Caco-2 (cell line): Measurements from ENCODE around the gene MRPL50. TPM values are rescaled to one million over a fixed set of nuclear protein-coding genes. Genes with fewer than 3 reads are reported as not detected.

Experiments used
- BruUV-seq: library from RNA; stranded (reverse); fragments of 400-500 nt; replicated peaks from 2 replicates; lab custom pipeline; 2021; lab: Mats Ljungman, UMichigan
- CTCF ChIA-PET: fragments of 300-600 bp; sonication (Branson Sonifier 250); formaldehyde crosslinking; loops from one replicate; lab custom pipeline; 2022; ENCODE audit warnings: antibody characterized with exemption; lab: Charles Lee
- POLR2A ChIA-PET: fragments of 300-600 bp; sonication (Branson Sonifier 250); formaldehyde crosslinking; loops from one replicate; lab custom pipeline; 2022; ENCODE audit warnings: antibody characterized with exemption; lab: Charles Lee
- DNase-seq, 2 experiments: peaks; one replicate each; pipeline versions ENCODE4 v3.0.0 to v3.0.0-alpha.2; 2020 to 2022
- H3K27me3 ChIP-seq: replicated peaks from 2 replicates; pipeline ENCODE4 v1.6.0; 2011; ENCODE audit warnings: low read length; ENCODE audit not compliant: control insufficient read depth, insufficient read depth
- H3K36me3 ChIP-seq: 2 replicates; pipeline ENCODE4 v1.5.1; 2011; ENCODE audit warnings: low read length; ENCODE audit not compliant: control insufficient read depth, insufficient read depth
- H3K4me1 ChIP-seq: fragments of 250-450 bp; sonication (Bioruptor Pico); 2 replicates; pipeline ENCODE4 v1.5.1; 2020; ENCODE audit warnings: mild to moderate bottlenecking
- H3K4me3 ChIP-seq: 2 replicates; pipeline ENCODE4 v1.5.1; 2011; ENCODE audit warnings: low read depth, mild to moderate bottlenecking, control low read depth, low read length
- H3K9me3 ChIP-seq: fragments of 250-450 bp; sonication (Bioruptor Pico); 2 replicates; pipeline ENCODE4 v1.5.1; 2020; ENCODE audit warnings: mild to moderate bottlenecking, moderate library complexity
- H3K27ac Mint-ChIP-seq: one replicate; pipeline ENCODE4 v1.8.0; 2022; ENCODE audit warnings: mixed read lengths; ENCODE audit not compliant: unreplicated experiment
- H3K27me3 Mint-ChIP-seq: one replicate; pipeline ENCODE4 v1.8.0; 2022; ENCODE audit warnings: mixed read lengths; ENCODE audit not compliant: insufficient read depth, unreplicated experiment
- H3K36me3 Mint-ChIP-seq: one replicate; pipeline ENCODE4 v1.8.0; 2022; ENCODE audit warnings: mild to moderate bottlenecking, mixed read lengths; ENCODE audit not compliant: insufficient read depth, unreplicated experiment
- H3K4me1 Mint-ChIP-seq: one replicate; pipeline ENCODE4 v1.8.0; 2022; ENCODE audit warnings: low read depth, mixed read lengths; ENCODE audit not compliant: unreplicated experiment
- H3K4me3 Mint-ChIP-seq: one replicate; pipeline ENCODE4 v1.8.0; 2022; ENCODE audit warnings: mild to moderate bottlenecking, moderate library complexity, mixed read lengths; ENCODE audit not compliant: unreplicated experiment
- H3K9me3 Mint-ChIP-seq: one replicate; pipeline ENCODE4 v1.8.0; 2022; ENCODE audit warnings: mixed read lengths; ENCODE audit not compliant: unreplicated experiment
- CTCF ChIP-seq, 2 experiments: fragments of 200-600 bp in 1 of 2; IDR thresholded peaks; 1 replicate in 1 of 2; 2 replicates in 1 of 2; pipeline versions ENCODE4 v1.5.1 to v1.8.0; 2011 to 2022; ENCODE audit warnings: antibody characterized with exemption in 1 of 2, control low read depth in 1 of 2, inconsistent platforms in 1 of 2, low read depth in 1 of 2, low read length in 1 of 2, mild to moderate bottlenecking in 1 of 2, moderate library complexity in 1 of 2; ENCODE audit not compliant: insufficient read depth in 1 of 2, severe bottlenecking in 1 of 2, unreplicated experiment in 1 of 2
- intact Hi-C: fragments of 100-400 bp; cut with micrococcal nuclease; formaldehyde crosslinking; loops from one replicate; pipeline ENCODE4 v1.10.0; 2022; ENCODE audit not compliant: unreplicated experiment
- total RNA-seq: library from RNA; stranded (reverse); gene quantifications from 2 replicates; pipeline ENCODE4 v1.2.3, GENCODE V29; 2022

Gene MRPL50
- total RNA-seq, 1 experiment from 2014 or later, result 15.6 TPM

- Mint-ChIP-seq H3K36me3 (no peaks in the 10 kb centered on the region), H3K27me3 (no peaks in the 10 kb centered on the region), H3K9me3 (peaks cover 16% of the 10 kb centered on the region), H3K27ac (no peak overlapping the region), H3K4me3 (no peak overlapping the region), H3K4me1 (peaks cover 7% of the 10 kb centered on the region)
- no peak for TF ChIP-seq CTCF (IDR thresholded peaks at IDR 0.05; ENCODE audit: insufficient read depth in 1 of 2, low read depth in 1 of 2, low read length in 1 of 2, severe bottlenecking in 1 of 2, unreplicated experiment in 1 of 2)
- Histone ChIP-seq H3K9me3 (no peaks in the 10 kb centered on the region), H3K27me3 (no peaks in the 10 kb centered on the region), H3K4me3 (no peak overlapping the region), H3K36me3 (no peaks in the 10 kb centered on the region), H3K4me1 (peaks cover 15% of the 10 kb centered on the region)
- BruUV-seq, result no TSS peak
- no peak for DNase-seq
- intact Hi-C loops, result no loop called here
- ChIA-PET POLR2A (interaction anchor here (0.7 kb wide), 1 partner anchor 9 kb away, joined by 13 read pairs; no protein-coding TSS in a partner anchor), CTCF (interaction anchor here (0.7 kb wide), 1 partner anchor 664 kb away, joined by 10 read pairs; no protein-coding TSS in a partner anchor)
These were observed 25.9 kb downstream of the MRPL50 start for GRCh38 chr9:101372327-101373118.

GRCh38 chr9:101371813-101372212 lies 26.6 kb downstream of the MRPL50 start:
- Histone ChIP-seq H3K9me3 (no peaks in the 10 kb centered on the region), H3K27me3 (no peaks in the 10 kb centered on the region), H3K4me3 (no peak overlapping the region), H3K4me1 (peaks cover 21% of the 10 kb centered on the region), H3K36me3 (no peaks in the 10 kb centered on the region)
- Mint-ChIP-seq H3K27me3 (no peaks in the 10 kb centered on the region), H3K27ac (no peak overlapping the region), H3K9me3 (peaks cover 11% of the 10 kb centered on the region), H3K4me3 (no peak overlapping the region), H3K4me1 (peaks cover 13% of the 10 kb centered on the region), H3K36me3 (no peaks in the 10 kb centered on the region)
- no peak for DNase-seq
- intact Hi-C loops, result no loop called here
- no TSS peak for BruUV-seq
- CTCF ChIA-PET, result interaction anchor here (0.7 kb wide), 1 partner anchor 665 kb away, joined by 10 read pairs; no protein-coding TSS in a partner anchor
- TF ChIP-seq CTCF (IDR thresholded peaks at IDR 0.05; ENCODE audit: insufficient read depth in 1 of 2, low read depth in 1 of 2, low read length in 1 of 2, severe bottlenecking in 1 of 2, unreplicated experiment in 1 of 2), result no peak
- POLR2A ChIA-PET, result no interaction called here

- Histone ChIP-seq H3K4me3 (no peak overlapping the region), H3K9me3 (no peaks in the 10 kb centered on the region), H3K27me3 (no peaks in the 10 kb centered on the region), H3K36me3 (no peaks in the 10 kb centered on the region), H3K4me1 (peaks cover 38% of the 10 kb centered on the region)
- Mint-ChIP-seq H3K36me3 (no peaks in the 10 kb centered on the region), H3K4me1 (peaks cover 22% of the 10 kb centered on the region), H3K4me3 (no peak overlapping the region), H3K9me3 (no peaks in the 10 kb centered on the region), H3K27ac (no peak overlapping the region), H3K27me3 (no peaks in the 10 kb centered on the region)
- intact Hi-C loops, result no loop called here
- POLR2A ChIA-PET, result no interaction called here
- TF ChIP-seq CTCF (IDR thresholded peaks at IDR 0.05; ENCODE audit: insufficient read depth in 1 of 2, low read depth in 1 of 2, low read length in 1 of 2, severe bottlenecking in 1 of 2, unreplicated experiment in 1 of 2), result no peak
- DNase-seq, result no peak
- BruUV-seq, result no TSS peak
- CTCF ChIA-PET, result interaction anchor here (1.4 kb wide), 1 partner anchor 79 kb away, joined by 3 read pairs; no protein-coding TSS in a partner anchor
These were observed 28.4 kb downstream of the MRPL50 start for GRCh38 chr9:101369884-101370531.
